ENCODE data around the gene ATP1B4. TPM values are rescaled to one million over a fixed set of nuclear protein-coding genes. Genes with fewer than 3 reads are reported as not detected.

The ATP1B4 gene
- total RNA-seq: not detected in 2 replicates

DNA sequence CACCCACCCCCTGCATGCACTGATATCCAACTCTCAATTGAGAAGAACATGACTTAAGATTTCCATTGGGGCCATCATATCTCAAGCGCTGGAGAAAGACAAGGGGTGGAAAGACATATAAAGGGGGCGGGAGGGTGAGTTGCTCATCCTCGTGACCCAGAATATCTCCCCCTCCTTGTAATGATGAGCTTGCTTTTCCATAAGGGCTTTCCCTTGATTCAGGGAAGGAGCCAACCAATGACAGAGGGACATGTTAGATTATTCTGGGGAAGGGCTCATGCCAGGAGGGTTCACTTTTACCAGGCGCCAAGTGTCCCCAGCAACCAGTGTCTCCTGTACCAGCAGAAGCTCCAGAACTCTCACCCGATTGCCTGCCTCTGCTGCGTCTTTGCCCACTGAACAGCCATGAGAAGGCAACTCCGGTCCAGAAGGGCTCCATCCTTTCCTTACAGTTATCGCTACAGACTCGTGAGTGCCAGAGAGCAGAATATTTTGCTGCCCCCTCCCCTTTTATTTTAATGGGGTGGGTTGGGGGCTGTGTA lies at the start of gene ATP1B4:
Gene ATP1B4, plus strand, starts transcription at position 326 of the 542 bp plus-strand sequence. Its CDS starts 80 bp downstream, at position 406.

Other genes with a start within 250 kb of the ATP1B4 start
- not detected in 2 replicates for gene RHOXF1, start 246.2 kb upstream of the ATP1B4 start, total RNA-seq
- gene RHOXF2, start 203.5 kb upstream of the ATP1B4 start, total RNA-seq: not detected in 2 replicates
- gene ZBTB33, start 111.3 kb upstream of the ATP1B4 start, total RNA-seq: 38.0 and 44.4 TPM in 2 replicates
- not detected in 2 replicates for gene TMEM255A, start 50.6 kb upstream of the ATP1B4 start, total RNA-seq
- 163 and 192 TPM in 2 replicates for gene LAMP2, start 107.2 kb downstream of the ATP1B4 start, total RNA-seq
- gene CUL4B, start 198.9 kb downstream of the ATP1B4 start, total RNA-seq: 180 and 230 TPM in 2 replicates
- 72.5 and 75.5 TPM in 2 replicates for gene MCTS1, start 242.0 kb downstream of the ATP1B4 start, total RNA-seq